ENCODE measurements around the gene HSD17B14.

HSD17B14 gene

GRCh38 chr19:48822514-48822913 lies 13.8 kb downstream of the HSD17B14 start:
- H3K27me3 ChIP-seq, result no peaks in the 10 kb centered on the region
- H3K9ac ChIP-seq, result no peak overlapping the region
- H3K4me1 ChIP-seq, result peaks cover 0 to 6% (median 0%) of the 10 kb centered on the region in 10 experiments; a peak in 4 of 20 replicates
- no peak overlapping the region for H3K4me2 ChIP-seq
- H3K36me3 ChIP-seq, result peaks cover 0 to 44% (median 5%) of the 10 kb centered on the region in 11 experiments; a peak in 9 of 22 replicates
- H3K9me3 ChIP-seq (replicated peaks in 1 of 11), result peaks cover 0 to 10% (median 0%) of the 10 kb centered on the region in 11 experiments; a peak in 5 of 22 replicates
- H4K20me1 ChIP-seq, result peaks cover 0 to 15% (median 0%) of the 10 kb centered on the region in 11 experiments; a peak in 2 of 22 replicates
- TF ChIP-seq Cebpa-rat (IDR thresholded peaks at IDR 0.05), result no peak
- no peak overlapping the region for H3K4me3 ChIP-seq
- H3K27ac ChIP-seq, result no peak overlapping the region

DNA sequence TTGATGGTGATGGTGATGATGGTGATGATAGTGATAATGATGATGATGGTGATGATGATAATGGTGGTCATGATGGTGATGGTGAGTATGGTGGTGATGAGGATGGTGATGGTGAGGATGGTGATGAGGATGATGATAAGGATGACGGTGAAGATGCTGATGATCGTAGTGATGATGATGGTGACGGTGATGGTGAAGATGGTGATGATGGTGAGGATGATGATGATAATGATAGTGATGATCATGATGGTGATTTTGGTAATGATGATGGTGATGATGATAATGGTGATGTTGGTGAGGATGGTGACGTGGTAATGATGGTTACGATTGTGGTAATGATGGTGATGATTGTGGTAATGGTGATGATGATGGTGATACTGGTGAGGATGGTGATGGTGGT lies 14.7 kb downstream of the HSD17B14 start:
- Histone ChIP-seq H3K27ac (no peak overlapping the region), H4K20me1 (peaks cover 0 to 15% (median 0%) of the 10 kb centered on the region in 11 experiments; a peak in 2 of 22 replicates), H3K9me3 (replicated peaks in 1 of 11) (peaks cover 0 to 10% (median 0%) of the 10 kb centered on the region in 11 experiments; a peak in 5 of 22 replicates), H3K4me3 (no peak overlapping the region), H3K4me1 (peaks cover 0 to 3% (median 0%) of the 10 kb centered on the region in 10 experiments; a peak in 3 of 20 replicates), H3K27me3 (no peaks in the 10 kb centered on the region), H3K4me2 (no peak overlapping the region), H3K9ac (no peak overlapping the region), H3K36me3 (peaks cover 0 to 36% (median 5%) of the 10 kb centered on the region in 11 experiments; a peak in 9 of 22 replicates)
- TF ChIP-seq Cebpa-rat (IDR thresholded peaks at IDR 0.05), result no peak

DNA sequence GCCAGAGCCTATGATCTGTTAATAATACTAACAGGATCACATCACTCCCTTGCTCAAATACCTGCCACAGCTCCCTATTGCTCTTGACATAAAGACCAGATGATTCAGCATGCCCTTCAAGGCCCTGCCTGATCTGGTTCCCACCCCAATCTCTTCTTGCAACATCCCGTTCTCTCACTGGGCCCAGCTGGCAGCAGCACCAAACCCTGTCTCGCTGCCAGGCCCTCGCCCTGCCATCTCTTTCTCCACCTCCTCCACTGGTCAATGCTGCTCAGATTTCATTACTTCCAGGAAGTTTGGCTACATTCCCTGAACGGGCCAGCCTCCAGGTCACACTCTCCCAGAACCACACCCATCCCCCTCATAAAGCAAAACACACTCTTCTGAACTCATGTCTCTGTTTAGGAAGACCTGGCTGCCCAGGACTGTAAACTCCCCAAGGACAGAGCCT lies 16.9 kb downstream of the HSD17B14 start:
- Histone ChIP-seq H3K27me3 (no peaks in the 10 kb centered on the region), H3K4me2 (no peak overlapping the region), H3K9ac (no peak overlapping the region), H3K9me3 (replicated peaks in 1 of 11) (peaks cover 0 to 10% (median 0%) of the 10 kb centered on the region in 11 experiments; a peak in 5 of 22 replicates), H3K36me3 (peaks cover 0 to 29% (median 5%) of the 10 kb centered on the region in 11 experiments; a peak in 9 of 22 replicates), H4K20me1 (peaks cover 0 to 19% (median 0%) of the 10 kb centered on the region in 11 experiments; a peak in 2 of 22 replicates), H3K4me1 (peaks cover 0 to 25% (median 17%) of the 10 kb centered on the region in 10 experiments; a peak in 14 of 20 replicates), H3K27ac (no peak overlapping the region), H3K4me3 (no peak overlapping the region)
- TF ChIP-seq Cebpa-rat (IDR thresholded peaks at IDR 0.05), result no peak

DNA sequence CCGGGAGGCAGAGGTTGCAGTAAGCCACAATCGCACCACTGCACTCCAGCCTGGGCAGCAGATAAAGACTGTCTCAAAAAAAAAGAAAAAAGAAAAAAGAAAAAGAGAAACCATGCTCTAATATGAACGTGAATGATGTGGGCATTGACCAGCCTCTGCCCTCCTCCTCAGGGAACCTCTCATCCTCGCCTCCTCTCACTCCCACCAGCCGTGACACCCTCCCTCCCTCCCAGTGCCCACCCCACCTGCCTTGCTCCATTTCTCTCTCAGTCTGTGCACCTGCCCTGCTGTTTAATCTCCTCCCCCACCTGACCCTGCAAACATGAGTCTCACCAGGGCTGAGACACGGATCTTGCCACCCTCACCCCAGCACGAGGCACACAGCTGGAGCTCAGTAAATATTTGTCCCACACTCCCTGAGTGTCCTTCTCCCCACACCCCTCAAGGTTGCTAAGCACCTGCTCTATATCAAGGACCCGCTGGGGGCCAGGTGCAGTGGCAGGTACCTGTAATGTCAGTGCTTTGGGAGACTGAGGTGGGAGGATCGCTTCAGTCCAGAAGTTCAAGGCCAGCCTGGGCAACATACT lies 18.0 kb downstream of the HSD17B14 start:
- Histone ChIP-seq H3K9ac (no peak overlapping the region), H4K20me1 (peaks cover 0 to 19% (median 0%) of the 10 kb centered on the region in 11 experiments; a peak in 2 of 22 replicates), H3K4me1 (peaks cover 0 to 29% (median 19%) of the 10 kb centered on the region in 10 experiments; a peak in 14 of 20 replicates), H3K9me3 (replicated peaks in 1 of 11) (peaks cover 0 to 10% (median 0%) of the 10 kb centered on the region in 11 experiments; a peak in 5 of 22 replicates), H3K4me2 (no peak overlapping the region), H3K27me3 (no peaks in the 10 kb centered on the region), H3K36me3 (peaks cover 0 to 29% (median 5%) of the 10 kb centered on the region in 11 experiments; a peak in 9 of 22 replicates), H3K27ac (no peak overlapping the region), H3K4me3 (no peak overlapping the region)
- TF ChIP-seq Cebpa-rat (IDR thresholded peaks at IDR 0.05), result no peak

- Histone ChIP-seq H3K4me2 (no peak overlapping the region), H4K20me1 (peaks cover 0 to 19% (median 0%) of the 10 kb centered on the region in 11 experiments; a peak in 2 of 22 replicates), H3K9me3 (replicated peaks in 1 of 11) (peaks cover 0 to 9% (median 0%) of the 10 kb centered on the region in 11 experiments; a peak in 5 of 22 replicates), H3K4me1 (peaks cover 0 to 36% (median 26%) of the 10 kb centered on the region in 10 experiments; a peak in 16 of 20 replicates), H3K4me3 (no peak overlapping the region), H3K27ac (no peak overlapping the region), H3K27me3 (no peaks in the 10 kb centered on the region), H3K9ac (no peak overlapping the region), H3K36me3 (peaks cover 0 to 25% (median 3%) of the 10 kb centered on the region in 11 experiments; a peak in 9 of 22 replicates)
- no peak for TF ChIP-seq Cebpa-rat (IDR thresholded peaks at IDR 0.05)
Observed at GRCh38 chr19:48817585-48818124, 18.6 kb downstream of the HSD17B14 start.

GRCh38 chr19:48815870-48816501 lies 20.3 kb downstream of the HSD17B14 start:
- H3K4me3 ChIP-seq, result no peak overlapping the region
- no peaks in the 10 kb centered on the region for H3K9me3 ChIP-seq (replicated peaks in 1 of 11)
- H3K4me2 ChIP-seq, result peak overlapping the region in 7 of 11 experiments; percentile 21 to 61 (median 56); a peak in 13 of 22 replicates
- H3K4me1 ChIP-seq, result peaks cover 12 to 52% (median 41%) of the 10 kb centered on the region in 10 experiments; a peak in 19 of 20 replicates
- peaks cover 0 to 19% (median 0%) of the 10 kb centered on the region in 11 experiments; a peak in 2 of 22 replicates for H4K20me1 ChIP-seq
- H3K36me3 ChIP-seq, result peaks cover 0 to 11% (median 0%) of the 10 kb centered on the region in 11 experiments; a peak in 1 of 22 replicates
- no peak for TF ChIP-seq Cebpa-rat (IDR thresholded peaks at IDR 0.05)
- H3K9ac ChIP-seq, result 0 out of 22 replicates have a peak overlapping the region, but pooled peaks of 2 of the 11 experiments have one; percentile 3 to 12
- peak overlapping the region in 1 of 11 experiments; percentile 52; a peak in 2 of 22 replicates for H3K27ac ChIP-seq
- no peaks in the 10 kb centered on the region for H3K27me3 ChIP-seq

GRCh38 chr19:48814895-48815294 lies 21.4 kb downstream of the HSD17B14 start:
- peaks cover 17 to 58% (median 47%) of the 10 kb centered on the region in 10 experiments for H3K4me1 ChIP-seq
- H3K9me3 ChIP-seq (replicated peaks in 1 of 11), result no peaks in the 10 kb centered on the region
- H4K20me1 ChIP-seq, result peaks cover 0 to 16% (median 0%) of the 10 kb centered on the region in 11 experiments; a peak in 4 of 22 replicates
- 0 out of 22 replicates have a peak overlapping the region, but pooled peaks of 1 of the 11 experiments have one; percentile 18 for H3K27ac ChIP-seq
- no peak overlapping the region for H3K4me3 ChIP-seq
- peaks cover 0 to 8% (median 0%) of the 10 kb centered on the region in 11 experiments; a peak in 1 of 22 replicates for H3K36me3 ChIP-seq
- H3K27me3 ChIP-seq, result no peaks in the 10 kb centered on the region
- no peak for TF ChIP-seq Cebpa-rat (IDR thresholded peaks at IDR 0.05)
- peak overlapping the region in 5 of 11 experiments; percentile 21 to 61 (median 57); a peak in 5 of 22 replicates for H3K4me2 ChIP-seq
- H3K9ac ChIP-seq, result no peak overlapping the region; a peak in 1 of 22 replicates

DNA sequence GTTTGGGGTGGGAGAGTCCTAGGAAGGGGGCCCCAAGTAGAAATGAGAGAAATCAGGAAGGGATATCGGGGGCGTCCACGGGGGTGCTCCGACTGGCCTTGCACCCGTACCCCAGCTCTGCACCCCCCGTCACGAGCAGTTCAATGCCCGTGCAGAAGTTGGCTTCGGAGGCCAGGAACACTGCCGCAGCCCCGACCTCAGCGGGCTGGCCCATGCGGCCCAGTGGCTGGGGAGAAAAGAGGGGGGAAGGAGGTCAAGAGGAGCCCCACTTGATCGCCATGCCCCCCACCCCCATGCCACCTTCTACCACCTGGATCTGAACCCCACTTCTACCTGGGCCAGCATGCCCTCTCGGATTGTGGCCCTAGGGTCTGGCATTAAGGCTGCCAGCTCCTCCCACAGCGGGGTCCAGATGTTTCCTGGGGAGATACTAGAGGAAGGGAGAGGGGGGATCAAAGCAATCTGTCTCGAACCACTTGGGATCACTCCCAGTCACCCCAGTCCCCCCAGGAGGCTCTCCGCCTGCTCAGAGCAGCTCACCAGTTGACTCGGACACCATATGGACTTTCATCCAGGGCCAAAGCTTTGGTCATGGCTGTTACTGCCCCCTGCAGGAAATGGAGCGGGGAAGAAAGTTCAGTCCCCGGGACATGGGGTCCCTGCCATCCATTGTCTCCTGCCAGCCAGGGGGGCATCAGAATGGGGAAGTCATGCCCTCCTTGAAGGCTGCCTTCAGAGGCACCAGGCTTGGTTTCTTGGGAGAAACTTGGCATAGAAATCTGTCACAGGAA lies 23.0 kb downstream of the HSD17B14 start:
- Histone ChIP-seq H3K27ac (no peak overlapping the region), H4K20me1 (peaks cover 0 to 6% (median 0%) of the 10 kb centered on the region in 11 experiments; a peak in 5 of 22 replicates), H3K36me3 (0 out of 22 replicates have a peak, but pooled peaks cover 0 to 4% (median 0%) of the 10 kb centered on the region in 11 experiments), H3K27me3 (no peaks in the 10 kb centered on the region), H3K9ac (no peak overlapping the region), H3K4me2 (peak overlapping the region in 8 of 11 experiments; percentile 80 to 98 (median 92); a peak in 14 of 22 replicates), H3K4me3 (no peak overlapping the region), H3K4me1 (peaks cover 30 to 73% (median 58%) of the 10 kb centered on the region in 10 experiments), H3K9me3 (replicated peaks in 1 of 11) (no peaks in the 10 kb centered on the region)
- TF ChIP-seq Cebpa-rat (IDR thresholded peaks at IDR 0.05), result no peak
